Breast epithelium (tissue), 4 donors: ENCODE data around the gene USP24. TPM values are rescaled to one million over a fixed set of nuclear protein-coding genes. Genes with fewer than 3 reads are reported as not detected.

Experiments used
- DNase-seq, 2 donors: peaks; one replicate each; pipeline ENCODE4 v3.0.0-alpha.2; 2019; ENCODE audit warnings: low spot score in 2 of 2
- H3K27ac ChIP-seq, 2 donors: fragments of 200-600 bp; sonication (generic) in 1 of 2; one replicate each; pipeline ENCODE4 v1.5.1; 2016 to 2019; ENCODE audit warnings: mild to moderate bottlenecking in 1 of 2
- H3K27me3 ChIP-seq, 2 donors: fragments of 200-600 bp; sonication (generic) in 1 of 2; one replicate each; pipeline versions ENCODE4 v1.5.1 to v1.6.0; 2017 to 2019; ENCODE audit warnings: control low read depth in 1 of 2, mild to moderate bottlenecking in 1 of 2
- H3K36me3 ChIP-seq: fragments of 200-600 bp; one replicate; pipeline ENCODE4 v1.5.1; 2019
- H3K4me1 ChIP-seq, 2 donors: fragments of 200-600 bp; sonication (generic); one replicate each; pipeline ENCODE4 v1.5.1; 2016 to 2019; ENCODE audit warnings: control low read depth in 1 of 2
- H3K4me3 ChIP-seq, 3 donors: fragments of 200-600 bp; sonication (generic); 1 replicate in 2 of 3; 2 replicates in 1 of 3; pipeline ENCODE4 v1.5.1; 2016 to 2019; ENCODE audit warnings: mild to moderate bottlenecking in 3 of 3, moderate library complexity in 2 of 3
- H3K9me3 ChIP-seq, 2 donors: fragments of 200-600 bp; sonication (generic) in 1 of 2; one replicate each; pipeline ENCODE4 v1.5.1; 2016 to 2019; ENCODE audit warnings: control low read depth in 1 of 2
- CTCF ChIP-seq, 3 donors: fragments of 450-650 bp; IDR thresholded peaks; one replicate each; pipeline ENCODE4 v1.5.1; 2016 to 2017; ENCODE audit warnings: antibody characterized with exemption in 3 of 3, mild to moderate bottlenecking in 3 of 3, moderate library complexity in 3 of 3
- POLR2A ChIP-seq: fragments of 450-650 bp; IDR thresholded peaks from one replicate; pipeline ENCODE4 v1.6.1; 2016; ENCODE audit warnings: antibody characterized with exemption, mild to moderate bottlenecking, moderate library complexity
- POLR2AphosphoS5 ChIP-seq, 3 donors: sonication (generic); formaldehyde crosslinking; IDR thresholded peaks; one replicate each; pipeline ENCODE4 v1.6.1; 2017; ENCODE audit warnings: antibody characterized with exemption in 3 of 3
- intact Hi-C: fragments of 100-400 bp; cut with DNase I; formaldehyde crosslinking; loops from one replicate; pipeline ENCODE4 v1.15.1; 2023; ENCODE audit warnings: low total_unique reads
- total RNA-seq, 3 donors: library from RNA; depleted of rRNA; stranded (reverse); fragments of >200 nt; gene quantifications; one replicate each; pipeline ENCODE4 v1.1.0, GENCODE V29; 2016

The USP24 gene
- total RNA-seq, 3 donors from 2014 or later: 51.5 to 103 (median 77.3) TPM

DNA sequence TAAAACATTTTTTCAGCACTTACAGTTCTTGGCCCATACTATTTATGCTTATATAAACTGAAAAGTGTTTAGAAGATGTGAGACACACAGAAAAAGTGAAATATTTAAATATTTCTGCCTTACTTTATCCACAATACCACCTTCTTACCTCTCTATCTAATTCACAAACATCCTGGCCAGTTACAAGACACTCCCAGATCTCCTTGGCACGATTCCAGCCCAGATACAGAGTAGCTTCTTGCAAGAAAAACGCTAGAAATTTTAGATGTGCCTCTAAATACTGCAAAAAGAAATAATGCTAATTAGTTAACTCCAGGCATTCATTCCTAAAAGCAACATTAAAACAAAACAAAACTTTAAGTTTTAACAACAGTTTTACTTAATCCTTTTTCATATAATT, 68.4 kb downstream of the USP24 start:
- Histone ChIP-seq H3K27me3 (no peaks in the 10 kb centered on the region), H3K4me1 (no peaks in the 10 kb centered on the region), H3K36me3 (peaks cover 5% of the 10 kb centered on the region), H3K27ac (no peak overlapping the region), H3K9me3 (no peaks in the 10 kb centered on the region), H3K4me3 (no peak overlapping the region)
- DNase-seq: no peak
- intact Hi-C loops: no loop called here
- TF ChIP-seq POLR2A (no peak), POLR2AphosphoS5 (IDR thresholded peaks at IDR 0.05) (no peak), CTCF (IDR thresholded peaks at IDR 0.05) (no peak)

GRCh38 chr1:55144886-55145285, 70.3 kb downstream of the USP24 start:
- H3K4me1 ChIP-seq: no peaks in the 10 kb centered on the region
- TF ChIP-seq POLR2AphosphoS5 (IDR thresholded peaks at IDR 0.05): no peak
- TF ChIP-seq CTCF (IDR thresholded peaks at IDR 0.05): no peak
- TF ChIP-seq POLR2A: no peak
- no peak overlapping the region for H3K27ac ChIP-seq
- H3K9me3 ChIP-seq: no peaks in the 10 kb centered on the region
- H3K4me3 ChIP-seq: no peak overlapping the region
- H3K27me3 ChIP-seq: no peaks in the 10 kb centered on the region
- DNase-seq: no peak
- peaks cover 5% of the 10 kb centered on the region for H3K36me3 ChIP-seq
- intact Hi-C loops: no loop called here

- no peaks in the 10 kb centered on the region for H3K4me1 ChIP-seq
- TF ChIP-seq CTCF (IDR thresholded peaks at IDR 0.05) (peak in 1 of 3 donors; percentile 18), POLR2AphosphoS5 (IDR thresholded peaks at IDR 0.05) (no peak)
- intact Hi-C loops: loop anchor here (2.0 kb wide), 1 partner anchor 133 kb away; no protein-coding TSS in a partner anchor
- H3K36me3 ChIP-seq: peaks cover 5% of the 10 kb centered on the region
- H3K27me3 ChIP-seq: no peaks in the 10 kb centered on the region
- no peak overlapping the region for H3K4me3 ChIP-seq
- DNase-seq: no peak
- no peaks in the 10 kb centered on the region for H3K9me3 ChIP-seq
- no peak overlapping the region for H3K27ac ChIP-seq
These were observed 71.5 kb downstream of the USP24 start for GRCh38 chr1:55143684-55144083.

GRCh38 chr1:55141295-55141893, 73.8 kb downstream of the USP24 start:
- intact Hi-C loops: no loop called here
- TF ChIP-seq CTCF (IDR thresholded peaks at IDR 0.05): no peak
- TF ChIP-seq POLR2AphosphoS5 (IDR thresholded peaks at IDR 0.05): no peak
- no peak for TF ChIP-seq POLR2A
- no peak for DNase-seq
- Histone ChIP-seq H3K4me3 (no peak overlapping the region), H3K27ac (no peak overlapping the region), H3K36me3 (peaks cover 11% of the 10 kb centered on the region), H3K27me3 (no peaks in the 10 kb centered on the region), H3K9me3 (no peaks in the 10 kb centered on the region), H3K4me1 (no peaks in the 10 kb centered on the region)

DNA sequence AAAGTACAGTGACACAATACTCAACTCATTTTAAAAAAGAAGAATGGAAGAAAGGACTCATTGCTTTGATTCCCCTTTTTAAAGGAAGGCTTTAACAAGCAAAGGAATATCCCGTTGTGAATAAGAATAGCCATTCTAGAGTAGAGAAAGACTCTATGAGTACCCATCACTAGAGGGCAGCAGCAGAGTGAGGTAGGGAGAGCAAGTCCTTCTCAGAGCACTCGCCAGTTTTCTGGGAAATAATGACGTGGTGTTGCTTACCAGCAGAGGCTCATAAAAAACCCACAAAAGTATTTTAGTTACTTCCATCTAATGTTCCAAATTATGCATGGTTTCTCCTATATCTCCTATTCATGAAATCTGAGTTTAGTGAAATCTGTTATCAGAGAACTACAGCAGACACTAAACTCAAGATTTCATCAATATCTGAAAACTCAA, 74.6 kb downstream of the USP24 start:
- H3K4me1 ChIP-seq: no peaks in the 10 kb centered on the region
- H3K9me3 ChIP-seq: no peaks in the 10 kb centered on the region
- H3K36me3 ChIP-seq: peaks cover 11% of the 10 kb centered on the region
- H3K4me3 ChIP-seq: no peak overlapping the region
- peak in 1 of 2 donors; percentile 48 for DNase-seq
- no peak overlapping the region for H3K27ac ChIP-seq
- no peaks in the 10 kb centered on the region for H3K27me3 ChIP-seq
- TF ChIP-seq CTCF (IDR thresholded peaks at IDR 0.05) (peak; percentile 13 to 86 (median 77)), POLR2A (no peak)
- intact Hi-C loops: no loop called here
